HepG2 (cell line): Measurements from ENCODE around the gene CHN2. TPM values are rescaled to one million over a fixed set of nuclear protein-coding genes. Genes with fewer than 3 reads are reported as not detected.
A peak's percentile ranks its signal among the peaks of the same experiment; 100 is the strongest.

ENCODE experiments used
- ATAC-seq: fragments of 200-7000 bp; cut with Tn5 transposase; 3 replicates; pipeline ENCODE4 v1.9.1; 2020; ENCODE audit warnings: mild to moderate bottlenecking, moderate library complexity
- BruUV-seq: library from RNA; stranded (reverse); fragments of 400-500 nt; replicated peaks from 2 replicates; lab custom pipeline; 2021; lab: Mats Ljungman, UMichigan
- CTCF ChIA-PET: fragments of 300-600 bp; formaldehyde crosslinking; extraction: SDS; loops from one replicate; lab custom pipeline; 2021; ENCODE audit warnings: low total read pairs, inconsistent platforms, low intra/inter-chr PET ratio; lab: Yijun Ruan, JAX
- POLR2A ChIA-PET: fragments of 350-600 bp; sonication (Branson Sonifier 250); formaldehyde crosslinking; loops from one replicate; lab custom pipeline; 2020; ENCODE audit warnings: antibody characterized with exemption, inconsistent platforms; lab: Yijun Ruan, JAX
- DNase-seq: peaks from one replicate; pipeline ENCODE4 v3.0.0-alpha.2; 2015; ENCODE audit warnings: low spot score
- FAIRE-seq: peaks from 3 replicates; lab custom pipeline; 2011; peaks lifted over from hg19 to GRCh38; lab: Jason Lieb, UNC
- H2AFZ ChIP-seq: one replicate; pipeline ENCODE4 v1.6.1; 2011; ENCODE audit warnings: low read length, inconsistent platforms
- H3K27ac ChIP-seq: fragments of 300-600 bp; 3 replicates; pipeline ENCODE4 v1.8.0; 2011; ENCODE audit warnings: mixed run types, mild to moderate bottlenecking, mixed read lengths, low read length, inconsistent platforms; ENCODE audit not compliant: insufficient read depth; ENCODE audit errors: extremely low read length
- H3K27me3 ChIP-seq, 2 experiments: fragments of 200-600 bp in 1 of 2; 2 replicates in 1 of 2; 3 replicates in 1 of 2; pipeline versions ENCODE4 v1.6.0 to v1.8.0; 2011; ENCODE audit warnings: low read length in 2 of 2, mild to moderate bottlenecking in 2 of 2, moderate library complexity in 2 of 2, inconsistent platforms in 1 of 2; ENCODE audit not compliant: insufficient read depth in 2 of 2, control insufficient read depth in 1 of 2
- H3K36me3 ChIP-seq, 2 experiments: fragments of 200-600 bp in 1 of 2; replicated peaks in 1 of 2; 2 replicates in 1 of 2; 3 replicates in 1 of 2; pipeline versions ENCODE4 v1.5.1 to v1.8.0; 2011; ENCODE audit warnings: low read length in 2 of 2, inconsistent platforms in 1 of 2; ENCODE audit not compliant: insufficient read depth in 2 of 2, control insufficient read depth in 1 of 2
- H3K4me1 ChIP-seq: 2 replicates; pipeline ENCODE4 v1.5.1; 2012; ENCODE audit warnings: low read length, inconsistent platforms; ENCODE audit not compliant: insufficient read depth
- H3K4me2 ChIP-seq: 2 replicates; pipeline ENCODE4 v1.6.0; 2011; ENCODE audit warnings: low read depth, low read length, inconsistent platforms
- H3K4me3 ChIP-seq, 3 experiments: fragments of 200-600 bp in 1 of 3; sonication (generic), shearing (Covaris generic) in 1 of 3; replicated peaks in 1 of 3; 2 replicates each; pipeline ENCODE4 v1.5.1; 2011 to 2016; ENCODE audit warnings: low read length in 3 of 3, inconsistent platforms in 2 of 3, low read depth in 2 of 3, mild to moderate bottlenecking in 2 of 3, control low read depth in 1 of 3, mixed read lengths in 1 of 3; ENCODE audit not compliant: insufficient read depth in 1 of 3
- H3K79me2 ChIP-seq: one replicate; pipeline ENCODE4 v1.6.1; 2011; ENCODE audit warnings: low read length, inconsistent platforms; ENCODE audit not compliant: insufficient read depth
- H3K9ac ChIP-seq: 2 replicates; pipeline ENCODE4 v1.6.0; 2011; ENCODE audit warnings: mild to moderate bottlenecking, low read depth, low read length, inconsistent platforms; ENCODE audit not compliant: insufficient read depth
- H3K9me3 ChIP-seq: 2 replicates; pipeline ENCODE4 v1.5.1; 2012; ENCODE audit warnings: mild to moderate bottlenecking, low read length
- H4K20me1 ChIP-seq: 2 replicates; pipeline ENCODE4 v1.6.0; 2011; ENCODE audit warnings: inconsistent platforms, mild to moderate bottlenecking, low read length, moderate library complexity; ENCODE audit not compliant: insufficient read depth
- AGO1 ChIP-seq: fragments of 200-400 bp; formaldehyde crosslinking; IDR thresholded peaks from 2 replicates; pipeline ENCODE4 v1.6.1; 2017; ENCODE audit warnings: mild to moderate bottlenecking, low read depth, low read length, moderate library complexity; ENCODE audit not compliant: poor library complexity, severe bottlenecking
- ATF1 ChIP-seq: IDR thresholded peaks from 2 replicates; pipeline ENCODE4 v1.6.1; 2016; ENCODE audit warnings: mild to moderate bottlenecking, control low read depth
- FOXK2 ChIP-seq: fragments of 450-650 bp; IDR thresholded peaks from 2 replicates; pipeline ENCODE4 v1.6.1; 2016
- NFIB ChIP-seq: sonication (generic); formaldehyde crosslinking; IDR thresholded peaks from 2 replicates; pipeline ENCODE4 v1.9.0; 2021; ENCODE audit warnings: missing genetic modification reagents, mild to moderate bottlenecking, borderline replicate concordance
- PAX8 ChIP-seq: sonication (generic); formaldehyde crosslinking; IDR thresholded peaks from 2 replicates; pipeline ENCODE4 v1.8.0; 2022; ENCODE audit warnings: mild to moderate bottlenecking, missing genetic modification reagents, borderline replicate concordance
- PHB2 ChIP-seq: fragments of 450-650 bp; IDR thresholded peaks from 2 replicates; pipeline ENCODE4 v1.6.1; 2018; ENCODE audit not compliant: partially characterized antibody
- PHF21A ChIP-seq: sonication (generic); formaldehyde crosslinking; IDR thresholded peaks from 2 replicates; pipeline ENCODE4 v1.5.0; 2020; ENCODE audit warnings: mild to moderate bottlenecking, missing genetic modification reagents
- SRSF9 ChIP-seq: fragments of 200-400 bp; formaldehyde crosslinking; IDR thresholded peaks from 2 replicates; pipeline ENCODE4 v1.6.1; 2018; ENCODE audit warnings: borderline replicate concordance, mild to moderate bottlenecking, low read depth, low read length; ENCODE audit not compliant: insufficient read depth, poor library complexity, severe bottlenecking
- ZFX ChIP-seq: sonication (generic); formaldehyde crosslinking; IDR thresholded peaks from 2 replicates; pipeline ENCODE4 v1.4.0; 2020; ENCODE audit warnings: mild to moderate bottlenecking, low read depth, missing genetic modification reagents, moderate library complexity
- ZKSCAN1 ChIP-seq: fragments of 150-350 bp; IDR thresholded peaks from 2 replicates; pipeline ENCODE4 v1.6.1; 2014; ENCODE audit warnings: low read length
- ZNF136 ChIP-seq: sonication (generic); formaldehyde crosslinking; IDR thresholded peaks from 2 replicates; pipeline ENCODE4 v1.8.1; 2022; ENCODE audit warnings: low read depth, mild to moderate bottlenecking, moderate library complexity, missing genetic modification reagents
- ZNF335 ChIP-seq: sonication (generic); formaldehyde crosslinking; IDR thresholded peaks from 2 replicates; pipeline ENCODE4 v1.4.0; 2020; ENCODE audit warnings: missing genetic modification reagents
- ZNF782 ChIP-seq: sonication (generic); formaldehyde crosslinking; IDR thresholded peaks from 2 replicates; pipeline ENCODE4 v1.4.0; 2020; ENCODE audit warnings: missing genetic modification reagents, mild to moderate bottlenecking, borderline replicate concordance
- WGBS: methylation state at CpG from one replicate; pipeline ENCODE4 v1.1.6; 2017; ENCODE audit warnings: low lambda C conversion rate; 5-methylcytosine and 5-hydroxymethylcytosine counted together
- in situ Hi-C: cut with HindIII; loops from 2 replicates; pipeline ENCODE4 v1.10.0; 2017; ENCODE audit warnings: low pct_unique_long_range_greater_than_20kb; ENCODE audit not compliant: extremely low pct_ligation_motif_present
- intact Hi-C: fragments of 100-400 bp; cut with micrococcal nuclease; formaldehyde crosslinking; loops from one replicate; pipeline ENCODE4 v1.10.0; 2022; ENCODE audit not compliant: unreplicated experiment
- polyA plus RNA-seq, 8 experiments: library from polyadenylated mRNA; depleted of rRNA in 3 of 8; stranded (reverse) in 7 of 8; unstranded in 1 of 8; fragments of >200 nt; fragmentation: Illumina TruSeq in 4 of 8; extraction: Trizol in 4 of 8; gene quantifications; 2 replicates each; pipeline versions ENCODE4 v1.2.1 to v1.2.3, GENCODE V29; 2011 to 2016; ENCODE audit warnings: low read depth in 4 of 8, missing spikeins in 1 of 8, mixed read lengths in 1 of 8; ENCODE audit not compliant: insufficient read depth in 1 of 8
- total RNA-seq, 5 experiments: library from RNA; depleted of rRNA; stranded (reverse); fragments of >200 nt; fragmentation: Illumina TruSeq; extraction: Trizol; gene quantifications; 2 replicates each; pipeline ENCODE4 v1.2.3, GENCODE V29; 2016; ENCODE audit warnings: low read depth in 1 of 5
- TF ChIP-seq, protein P1 (sequence below): sonication (generic); formaldehyde crosslinking; IDR thresholded peaks from 2 replicates; pipeline ENCODE4 v1.4.0; 2020; ENCODE audit warnings: missing genetic modification reagents, borderline replicate concordance
- TF ChIP-seq, protein P2 (sequence below): sonication (generic); formaldehyde crosslinking; IDR thresholded peaks from 2 replicates; pipeline ENCODE4 v1.5.0; 2020; ENCODE audit warnings: mild to moderate bottlenecking, missing genetic modification reagents, moderate library complexity
- TF ChIP-seq, protein P3 (sequence below): sonication (generic); formaldehyde crosslinking; IDR thresholded peaks from 2 replicates; pipeline ENCODE4 v1.8.0; 2022; ENCODE audit warnings: missing genetic modification reagents, mild to moderate bottlenecking, moderate library complexity, borderline replicate concordance

The CHN2 gene
- total and polyA plus RNA-seq, 2 of the 13 experiments (the other 11 are each of a cell fraction or from before 2014, with no cell fraction given): 23.5 to 30.5 TPM

DNA sequence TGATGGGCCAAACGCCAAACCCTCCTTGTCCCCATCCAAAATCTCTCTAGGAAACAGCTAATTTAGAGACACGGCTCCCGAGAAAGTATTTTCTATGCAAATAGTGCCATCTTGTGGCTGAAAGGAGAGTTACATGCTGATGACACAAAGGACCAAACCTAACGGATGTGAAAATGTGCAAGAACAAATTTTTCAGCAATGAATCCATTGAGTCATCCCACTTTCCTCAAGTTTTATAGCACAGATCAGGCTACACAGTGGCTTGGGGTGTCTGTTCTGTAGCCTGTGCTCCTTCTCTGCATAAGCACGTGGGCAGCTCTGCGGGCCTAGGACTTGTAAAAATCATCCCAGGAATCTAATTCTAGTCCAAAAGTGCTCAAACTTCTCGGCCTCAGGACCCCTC is 214.3 kb downstream of the CHN2 start:
- FAIRE-seq: peak; percentile 94
- H2AFZ ChIP-seq: no peak overlapping the region
- 0 out of 3 replicates have a peak, but pooled peaks have one; percentile 10 for ATAC-seq
- H3K4me3 ChIP-seq: no peak overlapping the region
- H3K27ac ChIP-seq: no peak overlapping the region
- CTCF ChIA-PET: interaction anchor here (0.9 to 1.7 kb wide), 5 partner anchors 64 to 486 kb away, joined by 3 to 8 read pairs (median 3); no protein-coding TSS in a partner anchor
- intact Hi-C loops: loop anchor here (1.0 to 5.0 kb wide), 4 partner anchors 33 to 486 kb away; no protein-coding TSS in a partner anchor
- H3K4me1 ChIP-seq: peaks cover 51% of the 10 kb centered on the region
- BruUV-seq: TSS peak; percentile 17
- H3K79me2 ChIP-seq: no peaks in the 10 kb centered on the region
- peak; percentile 61 for DNase-seq
- POLR2A ChIA-PET: interaction anchor here (0.7 to 1.3 kb wide), 3 partner anchors 219 to 481 kb away, joined by 4 to 6 read pairs (median 5); no protein-coding TSS in a partner anchor
- no peaks in the 10 kb centered on the region for H3K27me3 ChIP-seq
- 40% methylated on average over 7 of the region's 7 CpGs for WGBS
- no peak overlapping the region for H3K9ac ChIP-seq
- H4K20me1 ChIP-seq: no peaks in the 10 kb centered on the region
- H3K4me2 ChIP-seq: no peak overlapping the region
- in situ Hi-C loops: loop anchor here (5.0 to 10.0 kb wide), 2 partner anchors 284 to 487 kb away; no protein-coding TSS in a partner anchor
- no peaks in the 10 kb centered on the region for H3K9me3 ChIP-seq
- H3K36me3 ChIP-seq: peaks cover 5 to 8% of the 10 kb centered on the region in 2 experiments; a peak in 4 of 5 replicates
- TF ChIP-seq ZNF335: no peak
- no peak for TF ChIP-seq AGO1
- TF ChIP-seq, protein P1, sequence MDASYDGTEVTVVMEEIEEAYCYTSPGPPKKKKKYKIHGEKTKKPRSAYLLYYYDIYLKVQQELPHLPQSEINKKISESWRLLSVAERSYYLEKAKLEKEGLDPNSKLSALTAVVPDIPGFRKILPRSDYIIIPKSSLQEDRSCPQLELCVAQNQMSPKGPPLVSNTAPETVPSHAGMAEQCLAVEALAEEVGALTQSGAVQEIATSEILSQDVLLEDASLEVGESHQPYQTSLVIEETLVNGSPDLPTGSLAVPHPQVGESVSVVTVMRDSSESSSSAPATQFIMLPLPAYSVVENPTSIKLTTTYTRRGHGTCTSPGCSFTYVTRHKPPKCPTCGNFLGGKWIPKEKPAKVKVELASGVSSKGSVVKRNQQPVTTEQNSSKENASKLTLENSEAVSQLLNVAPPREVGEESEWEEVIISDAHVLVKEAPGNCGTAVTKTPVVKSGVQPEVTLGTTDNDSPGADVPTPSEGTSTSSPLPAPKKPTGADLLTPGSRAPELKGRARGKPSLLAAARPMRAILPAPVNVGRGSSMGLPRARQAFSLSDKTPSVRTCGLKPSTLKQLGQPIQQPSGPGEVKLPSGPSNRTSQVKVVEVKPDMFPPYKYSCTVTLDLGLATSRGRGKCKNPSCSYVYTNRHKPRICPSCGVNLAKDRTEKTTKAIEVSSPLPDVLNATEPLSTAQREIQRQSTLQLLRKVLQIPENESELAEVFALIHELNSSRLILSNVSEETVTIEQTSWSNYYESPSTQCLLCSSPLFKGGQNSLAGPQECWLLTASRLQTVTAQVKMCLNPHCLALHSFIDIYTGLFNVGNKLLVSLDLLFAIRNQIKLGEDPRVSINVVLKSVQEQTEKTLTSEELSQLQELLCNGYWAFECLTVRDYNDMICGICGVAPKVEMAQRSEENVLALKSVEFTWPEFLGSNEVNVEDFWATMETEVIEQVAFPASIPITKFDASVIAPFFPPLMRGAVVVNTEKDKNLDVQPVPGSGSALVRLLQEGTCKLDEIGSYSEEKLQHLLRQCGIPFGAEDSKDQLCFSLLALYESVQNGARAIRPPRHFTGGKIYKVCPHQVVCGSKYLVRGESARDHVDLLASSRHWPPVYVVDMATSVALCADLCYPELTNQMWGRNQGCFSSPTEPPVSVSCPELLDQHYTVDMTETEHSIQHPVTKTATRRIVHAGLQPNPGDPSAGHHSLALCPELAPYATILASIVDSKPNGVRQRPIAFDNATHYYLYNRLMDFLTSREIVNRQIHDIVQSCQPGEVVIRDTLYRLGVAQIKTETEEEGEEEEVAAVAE (CRISPR knock-in tag): no peak
- no peak for TF ChIP-seq NFIB (CRISPR knock-in tag)
- TF ChIP-seq PHF21A (CRISPR knock-in tag): 0 out of 2 replicates have a peak, but pooled peaks have one; percentile 24
- no peak for TF ChIP-seq ZFX (CRISPR knock-in tag)
- no peak for TF ChIP-seq PAX8 (CRISPR knock-in tag)
- no peak for TF ChIP-seq ZNF782 (CRISPR knock-in tag)
- no peak for TF ChIP-seq ZNF136
- no peak for TF ChIP-seq ZKSCAN1
- TF ChIP-seq, protein P2, sequence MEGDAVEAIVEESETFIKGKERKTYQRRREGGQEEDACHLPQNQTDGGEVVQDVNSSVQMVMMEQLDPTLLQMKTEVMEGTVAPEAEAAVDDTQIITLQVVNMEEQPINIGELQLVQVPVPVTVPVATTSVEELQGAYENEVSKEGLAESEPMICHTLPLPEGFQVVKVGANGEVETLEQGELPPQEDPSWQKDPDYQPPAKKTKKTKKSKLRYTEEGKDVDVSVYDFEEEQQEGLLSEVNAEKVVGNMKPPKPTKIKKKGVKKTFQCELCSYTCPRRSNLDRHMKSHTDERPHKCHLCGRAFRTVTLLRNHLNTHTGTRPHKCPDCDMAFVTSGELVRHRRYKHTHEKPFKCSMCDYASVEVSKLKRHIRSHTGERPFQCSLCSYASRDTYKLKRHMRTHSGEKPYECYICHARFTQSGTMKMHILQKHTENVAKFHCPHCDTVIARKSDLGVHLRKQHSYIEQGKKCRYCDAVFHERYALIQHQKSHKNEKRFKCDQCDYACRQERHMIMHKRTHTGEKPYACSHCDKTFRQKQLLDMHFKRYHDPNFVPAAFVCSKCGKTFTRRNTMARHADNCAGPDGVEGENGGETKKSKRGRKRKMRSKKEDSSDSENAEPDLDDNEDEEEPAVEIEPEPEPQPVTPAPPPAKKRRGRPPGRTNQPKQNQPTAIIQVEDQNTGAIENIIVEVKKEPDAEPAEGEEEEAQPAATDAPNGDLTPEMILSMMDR (CRISPR knock-in tag): peak; percentile 87
- no peak for TF ChIP-seq SRSF9
- no peak for TF ChIP-seq FOXK2
- TF ChIP-seq ATF1: no peak
- no peak for TF ChIP-seq PHB2
- TF ChIP-seq, protein P3, sequence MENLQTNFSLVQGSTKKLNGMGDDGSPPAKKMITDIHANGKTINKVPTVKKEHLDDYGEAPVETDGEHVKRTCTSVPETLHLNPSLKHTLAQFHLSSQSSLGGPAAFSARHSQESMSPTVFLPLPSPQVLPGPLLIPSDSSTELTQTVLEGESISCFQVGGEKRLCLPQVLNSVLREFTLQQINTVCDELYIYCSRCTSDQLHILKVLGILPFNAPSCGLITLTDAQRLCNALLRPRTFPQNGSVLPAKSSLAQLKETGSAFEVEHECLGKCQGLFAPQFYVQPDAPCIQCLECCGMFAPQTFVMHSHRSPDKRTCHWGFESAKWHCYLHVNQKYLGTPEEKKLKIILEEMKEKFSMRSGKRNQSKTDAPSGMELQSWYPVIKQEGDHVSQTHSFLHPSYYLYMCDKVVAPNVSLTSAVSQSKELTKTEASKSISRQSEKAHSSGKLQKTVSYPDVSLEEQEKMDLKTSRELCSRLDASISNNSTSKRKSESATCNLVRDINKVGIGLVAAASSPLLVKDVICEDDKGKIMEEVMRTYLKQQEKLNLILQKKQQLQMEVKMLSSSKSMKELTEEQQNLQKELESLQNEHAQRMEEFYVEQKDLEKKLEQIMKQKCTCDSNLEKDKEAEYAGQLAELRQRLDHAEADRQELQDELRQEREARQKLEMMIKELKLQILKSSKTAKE (CRISPR knock-in tag): no peak
